Left ventricle myocardium inferior (tissue), 1 donor: ENCODE data around the gene DLL1. TPM values are rescaled to one million over a fixed set of nuclear protein-coding genes. Genes with fewer than 3 reads are reported as not detected.

Source experiments
- DNase-seq: peaks from one replicate; pipeline ENCODE4 v3.0.0-alpha.2; 2020
- H3K27ac ChIP-seq: fragments of 200-600 bp; replicated peaks from 2 replicates; pipeline ENCODE4 v1.8.0; 2021
- H3K27me3 ChIP-seq: fragments of 200-600 bp; 2 replicates; pipeline ENCODE4 v1.8.0; 2021; ENCODE audit warnings: low read depth
- H3K36me3 ChIP-seq: fragments of 200-600 bp; 2 replicates; pipeline ENCODE4 v1.8.0; 2021
- H3K4me1 ChIP-seq: fragments of 200-600 bp; 2 replicates; pipeline ENCODE4 v1.8.0; 2021
- H3K4me3 ChIP-seq: fragments of 200-600 bp; 2 replicates; pipeline ENCODE4 v1.8.0; 2021; ENCODE audit warnings: mild to moderate bottlenecking, moderate library complexity
- H3K9me3 ChIP-seq: fragments of 200-600 bp; replicated peaks from 2 replicates; pipeline ENCODE4 v1.8.0; 2021
- CTCF ChIP-seq: fragments of 200-600 bp; IDR thresholded peaks from 2 replicates; pipeline ENCODE4 v1.8.0; 2021; ENCODE audit warnings: antibody characterized with exemption, mild to moderate bottlenecking, borderline replicate concordance
- intact Hi-C: fragments of 100-400 bp; cut with micrococcal nuclease; formaldehyde crosslinking; loops from one replicate; pipeline ENCODE4 v1.11.0; 2022
- total RNA-seq: library from RNA; stranded (reverse); fragmentation: NEBNext Ultra II Directional; extraction: Animal tissue kit (Norgen Biotek cat#: 25700); gene quantifications from one replicate; pipeline ENCODE4 v1.2.1, GENCODE V29; 2021
- donor health status: DM: no; HTN: yes; CAD: no; lungs with severe emphysema.

Gene DLL1
- total RNA-seq, 1 donor from 2014 or later, result 11.7 TPM

GRCh38 chr6:170256641-170257040, 34.2 kb downstream of the DLL1 start:
- peaks cover 4% of the 10 kb centered on the region for H3K27me3 ChIP-seq
- H3K9me3 ChIP-seq, result no peaks in the 10 kb centered on the region
- no peak for TF ChIP-seq CTCF
- H3K36me3 ChIP-seq, result no peaks in the 10 kb centered on the region
- intact Hi-C loops, result no loop called here
- no peak for DNase-seq
- H3K4me3 ChIP-seq, result no peak overlapping the region
- no peak overlapping the region for H3K27ac ChIP-seq
- no peaks in the 10 kb centered on the region for H3K4me1 ChIP-seq

- peaks cover 4% of the 10 kb centered on the region for H3K27me3 ChIP-seq
- H3K9me3 ChIP-seq, result no peaks in the 10 kb centered on the region
- no peak for TF ChIP-seq CTCF
- no peaks in the 10 kb centered on the region for H3K4me1 ChIP-seq
- no peak for DNase-seq
- H3K4me3 ChIP-seq, result no peak overlapping the region
- intact Hi-C loops, result no loop called here
- no peaks in the 10 kb centered on the region for H3K36me3 ChIP-seq
- no peak overlapping the region for H3K27ac ChIP-seq
These were observed 35.3 kb downstream of the DLL1 start for GRCh38 chr6:170255426-170256125.

- no peak overlapping the region for H3K27ac ChIP-seq
- DNase-seq, result no peak
- H3K9me3 ChIP-seq, result no peaks in the 10 kb centered on the region
- H3K4me1 ChIP-seq, result no peaks in the 10 kb centered on the region
- peaks cover 8% of the 10 kb centered on the region for H3K27me3 ChIP-seq
- H3K36me3 ChIP-seq, result no peaks in the 10 kb centered on the region
- H3K4me3 ChIP-seq, result no peak overlapping the region
- no peak for TF ChIP-seq CTCF
- intact Hi-C loops, result no loop called here
These were observed 36.3 kb downstream of the DLL1 start for GRCh38 chr6:170254315-170255213.

- peaks cover 15% of the 10 kb centered on the region for H3K27me3 ChIP-seq
- intact Hi-C loops, result no loop called here
- no peaks in the 10 kb centered on the region for H3K36me3 ChIP-seq
- no peak for DNase-seq
- H3K27ac ChIP-seq, result no peak overlapping the region
- H3K4me1 ChIP-seq, result peaks cover 4% of the 10 kb centered on the region
- no peaks in the 10 kb centered on the region for H3K9me3 ChIP-seq
- H3K4me3 ChIP-seq, result no peak overlapping the region
- no peak for TF ChIP-seq CTCF
These were observed 37.0 kb downstream of the DLL1 start for GRCh38 chr6:170253910-170254269.

- intact Hi-C loops, result no loop called here
- H3K36me3 ChIP-seq, result no peaks in the 10 kb centered on the region
- TF ChIP-seq CTCF, result no peak
- H3K27ac ChIP-seq, result no peak overlapping the region
- peaks cover 9% of the 10 kb centered on the region for H3K4me1 ChIP-seq
- H3K27me3 ChIP-seq, result peaks cover 20% of the 10 kb centered on the region
- DNase-seq, result no peak
- H3K9me3 ChIP-seq, result no peaks in the 10 kb centered on the region
- no peak overlapping the region for H3K4me3 ChIP-seq
These were observed 37.5 kb downstream of the DLL1 start for GRCh38 chr6:170253226-170253909.
